A673 (cell line): ENCODE results near the gene IQCK.

ENCODE experiments used
- EZH2 ChIP-seq: fragments of 200-600 bp; sonication (generic); IDR thresholded peaks from 2 replicates; pipeline ENCODE4 v1.6.1; 2017; ENCODE audit warnings: borderline replicate concordance, low read depth, mild to moderate bottlenecking, mixed read lengths, antibody characterized with exemption, low read length; ENCODE audit not compliant: poor library complexity, severe bottlenecking
- TF ChIP-seq, protein P1 (sequence below): fragments of 300-800, 200-600 bp; sonication (generic); conservative IDR thresholded peaks from 2 replicates; pipeline ENCODE4 v1.5.1; 2017; ENCODE audit warnings: low read depth, mild to moderate bottlenecking, antibody characterized with exemption, low read length, moderate library complexity, mixed read lengths

DNA sequence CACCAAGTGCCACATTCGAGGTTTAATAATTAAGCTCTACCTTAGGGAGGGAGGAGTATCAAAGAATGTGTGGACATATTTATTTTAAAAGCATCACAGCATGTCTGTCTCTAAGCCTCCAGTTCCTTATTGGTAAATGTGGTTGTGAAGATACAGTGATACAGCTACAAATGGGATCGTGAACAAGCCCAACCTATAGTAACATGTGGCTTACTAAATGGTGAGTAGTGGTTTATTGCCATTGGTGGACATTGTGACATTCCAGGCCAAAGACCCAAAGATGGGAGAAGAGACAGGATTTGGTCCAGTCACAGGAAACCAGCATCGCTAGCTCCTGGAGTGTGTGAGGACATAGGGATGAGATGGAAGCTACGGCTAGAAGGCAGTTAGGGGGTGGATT is 51.2 kb downstream of the IQCK start:
- no peak for TF ChIP-seq EZH2
- TF ChIP-seq, protein P1, sequence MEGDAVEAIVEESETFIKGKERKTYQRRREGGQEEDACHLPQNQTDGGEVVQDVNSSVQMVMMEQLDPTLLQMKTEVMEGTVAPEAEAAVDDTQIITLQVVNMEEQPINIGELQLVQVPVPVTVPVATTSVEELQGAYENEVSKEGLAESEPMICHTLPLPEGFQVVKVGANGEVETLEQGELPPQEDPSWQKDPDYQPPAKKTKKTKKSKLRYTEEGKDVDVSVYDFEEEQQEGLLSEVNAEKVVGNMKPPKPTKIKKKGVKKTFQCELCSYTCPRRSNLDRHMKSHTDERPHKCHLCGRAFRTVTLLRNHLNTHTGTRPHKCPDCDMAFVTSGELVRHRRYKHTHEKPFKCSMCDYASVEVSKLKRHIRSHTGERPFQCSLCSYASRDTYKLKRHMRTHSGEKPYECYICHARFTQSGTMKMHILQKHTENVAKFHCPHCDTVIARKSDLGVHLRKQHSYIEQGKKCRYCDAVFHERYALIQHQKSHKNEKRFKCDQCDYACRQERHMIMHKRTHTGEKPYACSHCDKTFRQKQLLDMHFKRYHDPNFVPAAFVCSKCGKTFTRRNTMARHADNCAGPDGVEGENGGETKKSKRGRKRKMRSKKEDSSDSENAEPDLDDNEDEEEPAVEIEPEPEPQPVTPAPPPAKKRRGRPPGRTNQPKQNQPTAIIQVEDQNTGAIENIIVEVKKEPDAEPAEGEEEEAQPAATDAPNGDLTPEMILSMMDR, result no peak
